ENCODE measurements around the gene CCDC7.
"Not testable (repeated sequence)": the region's sequence is repeated elsewhere in the genome, so short reads cannot be mapped to it uniquely, and the experiment has no call there.

Gene CCDC7

GRCh38 chr10:32582946-32583345 lies 137.0 kb downstream of the CCDC7 start:
- no peak for DNase-seq

- not testable (repeated sequence) for DNase-seq
Observed at GRCh38 chr10:32598022-32598421, 152.1 kb downstream of the CCDC7 start.

- no peak for DNase-seq
Observed at GRCh38 chr10:32600317-32600716, 154.4 kb downstream of the CCDC7 start.

- DNase-seq = not testable (repeated sequence)
Observed at GRCh38 chr10:32601562-32601961, 155.6 kb downstream of the CCDC7 start.

- DNase-seq = no peak
Observed at GRCh38 chr10:32605787-32606186, 159.8 kb downstream of the CCDC7 start.

GRCh38 chr10:32610543-32610942 lies 164.6 kb downstream of the CCDC7 start:
- DNase-seq = not testable (repeated sequence)

- DNase-seq = no peak
Observed at GRCh38 chr10:32616438-32616837, 170.5 kb downstream of the CCDC7 start.

GRCh38 chr10:32618482-32618881 lies 172.5 kb downstream of the CCDC7 start:
- DNase-seq = no peak

- no peak for DNase-seq
Observed at GRCh38 chr10:32621969-32622368, 176.0 kb downstream of the CCDC7 start.

GRCh38 chr10:32622409-32622808 lies 176.5 kb downstream of the CCDC7 start:
- DNase-seq = no peak

GRCh38 chr10:32627183-32627582 lies 181.2 kb downstream of the CCDC7 start:
- no peak for DNase-seq

- DNase-seq = no peak
Observed at GRCh38 chr10:32629910-32630309, 184.0 kb downstream of the CCDC7 start.

- no peak for DNase-seq
Observed at GRCh38 chr10:32646535-32646934, 200.6 kb downstream of the CCDC7 start.

GRCh38 chr10:32650246-32650655 lies 204.3 kb downstream of the CCDC7 start:
- no peak for DNase-seq

- DNase-seq = not testable (repeated sequence)
Observed at GRCh38 chr10:32657430-32657829, 211.5 kb downstream of the CCDC7 start.

- no peak for DNase-seq
Observed at GRCh38 chr10:32661346-32661745, 215.4 kb downstream of the CCDC7 start.

GRCh38 chr10:32680803-32681557 lies 235.0 kb downstream of the CCDC7 start:
- no peak for DNase-seq

- DNase-seq = no peak
Observed at GRCh38 chr10:32684291-32684690, 238.4 kb downstream of the CCDC7 start.

- DNase-seq = no peak
Observed at GRCh38 chr10:32687116-32687515, 241.2 kb downstream of the CCDC7 start.

GRCh38 chr10:32687546-32687945 lies 241.6 kb downstream of the CCDC7 start:
- DNase-seq = no peak

GRCh38 chr10:32692174-32692573 lies 246.2 kb downstream of the CCDC7 start:
- DNase-seq = no peak

GRCh38 chr10:32693441-32693979 lies 247.6 kb downstream of the CCDC7 start:
- no peak for DNase-seq

- not testable (repeated sequence) for DNase-seq
Observed at GRCh38 chr10:32699683-32700082, 253.7 kb downstream of the CCDC7 start.

- no peak for DNase-seq
Observed at GRCh38 chr10:32713560-32713959, 267.6 kb downstream of the CCDC7 start.

- DNase-seq = no peak
Observed at GRCh38 chr10:32731527-32731926, 285.6 kb downstream of the CCDC7 start.
